Natural killer cell (primary cell): ENCODE data around the gene RAP1GAP. TPM values are rescaled to one million over a fixed set of nuclear protein-coding genes. Genes with fewer than 3 reads are reported as not detected.

ENCODE experiments used
- ATAC-seq, 3 donors: fragments of 150-1000 bp in 2 of 3; fragments of 200-7000 bp in 1 of 3; cut with Tn5 transposase; 1 replicate in 1 of 3; 2 replicates in 2 of 3; pipeline ENCODE4 v1.10.0; 2021; ENCODE audit warnings: mild to moderate bottlenecking in 2 of 3, moderate library complexity in 2 of 3
- DNase-seq, 2 donors: peaks; one replicate each; pipeline versions ENCODE4 v3.0.0 to v3.0.0-alpha.2; 2013 to 2021; ENCODE audit warnings: mixed read lengths in 1 of 2
- H3K27ac ChIP-seq: one replicate; pipeline ENCODE4 v1.5.1; 2013; ENCODE audit warnings: mild to moderate bottlenecking, low read length
- H3K27me3 ChIP-seq: one replicate; pipeline ENCODE4 v1.6.1; 2013; ENCODE audit warnings: low read length; ENCODE audit not compliant: control insufficient read depth, insufficient read depth
- H3K36me3 ChIP-seq: one replicate; pipeline ENCODE4 v1.6.1; 2013; ENCODE audit warnings: low read length; ENCODE audit not compliant: control insufficient read depth, insufficient read depth
- H3K4me1 ChIP-seq: one replicate; pipeline ENCODE4 v1.6.1; 2013; ENCODE audit warnings: low read length; ENCODE audit not compliant: control insufficient read depth, insufficient read depth
- H3K4me3 ChIP-seq: one replicate; pipeline ENCODE4 v1.5.1; 2013; ENCODE audit warnings: low read length
- H3K9me3 ChIP-seq: one replicate; pipeline ENCODE4 v1.6.1; 2013; ENCODE audit warnings: low read length; ENCODE audit not compliant: control insufficient read depth, insufficient read depth
- H3K27ac Mint-ChIP-seq, 2 donors: one replicate each; pipeline ENCODE4 v1.8.0; 2022; ENCODE audit warnings: mild to moderate bottlenecking in 2 of 2, mixed read lengths in 2 of 2, moderate library complexity in 1 of 2
- H3K27me3 Mint-ChIP-seq, 2 donors: one replicate each; pipeline ENCODE4 v1.8.0; 2022; ENCODE audit warnings: low read depth in 2 of 2, mixed read lengths in 2 of 2
- H3K36me3 Mint-ChIP-seq: one replicate; pipeline ENCODE4 v1.8.0; 2022; ENCODE audit warnings: mixed read lengths
- H3K4me1 Mint-ChIP-seq, 2 donors: one replicate each; pipeline ENCODE4 v1.8.0; 2022; ENCODE audit warnings: mixed read lengths in 2 of 2
- H3K4me3 Mint-ChIP-seq: one replicate; pipeline ENCODE4 v1.8.0; 2022; ENCODE audit warnings: mild to moderate bottlenecking, moderate library complexity, mixed read lengths
- H3K9me3 Mint-ChIP-seq, 2 donors: one replicate each; pipeline ENCODE4 v1.8.0; 2022; ENCODE audit warnings: mixed read lengths in 2 of 2
- CTCF ChIP-seq: fragments of 200-600 bp; IDR thresholded peaks from one replicate; pipeline ENCODE4 v1.8.0; 2022; ENCODE audit warnings: antibody characterized with exemption
- WGBS: methylation state at CpG from one replicate; pipeline ENCODE4 v1.1.7; 2013; ENCODE audit warnings: missing lambda C conversion rate; ENCODE audit not compliant: insufficient coverage; 5-methylcytosine and 5-hydroxymethylcytosine counted together
- intact Hi-C: fragments of 100-400 bp; cut with micrococcal nuclease; formaldehyde crosslinking; loops from one replicate; pipeline ENCODE4 v1.14.2; 2022
- total RNA-seq, 4 donors: library from RNA; stranded (reverse); fragments of 120-200 nt in 1 of 4; gene quantifications; one replicate each; pipeline versions ENCODE4 v1.2.3 to v1.2.4, GENCODE V29; 2013 to 2022

Gene RAP1GAP
- total RNA-seq, 3 donors from 2014 or later (not counting 1 experiment from before 2014, with no cell fraction given) = 0.47 to 1.1 TPM; not detected in 1

- Mint-ChIP-seq H3K27ac (no peak overlapping the region), H3K9me3 (no peaks in the 10 kb centered on the region), H3K4me3 (no peak overlapping the region), H3K27me3 (peaks cover 16 to 25% of the 10 kb centered on the region in 2 donors), H3K36me3 (no peaks in the 10 kb centered on the region), H3K4me1 (peaks cover 0 to 5% of the 10 kb centered on the region in 2 donors)
- Histone ChIP-seq H3K4me3 (no peak overlapping the region), H3K9me3 (no peaks in the 10 kb centered on the region), H3K4me1 (peaks cover 19% of the 10 kb centered on the region), H3K36me3 (no peaks in the 10 kb centered on the region), H3K27ac (no peak overlapping the region), H3K27me3 (peaks cover 23% of the 10 kb centered on the region)
- 86% methylated on average over 22 of the region's 22 CpGs for WGBS
- ATAC-seq (no peak), DNase-seq (no peak)
- intact Hi-C loops = no loop called here
- TF ChIP-seq CTCF = no peak
These were observed 2.4 kb downstream of the RAP1GAP start for GRCh38 chr1:21666576-21667320.

- 70% methylated on average over 8 of the region's 8 CpGs for WGBS
- H3K4me3 ChIP-seq = no peak overlapping the region
- Mint-ChIP-seq H3K27ac (no peak overlapping the region), H3K36me3 (no peaks in the 10 kb centered on the region), H3K9me3 (no peaks in the 10 kb centered on the region), H3K27me3 (peaks cover 24 to 29% of the 10 kb centered on the region in 2 donors), H3K4me3 (no peak overlapping the region), H3K4me1 (peaks cover 0 to 5% of the 10 kb centered on the region in 2 donors)
- H3K9me3 ChIP-seq = no peaks in the 10 kb centered on the region
- H3K36me3 ChIP-seq = no peaks in the 10 kb centered on the region
- no peak for TF ChIP-seq CTCF
- intact Hi-C loops = no loop called here
- peaks cover 19% of the 10 kb centered on the region for H3K4me1 ChIP-seq
- DNase-seq (no peak), ATAC-seq (no peak)
- peaks cover 23% of the 10 kb centered on the region for H3K27me3 ChIP-seq
- H3K27ac ChIP-seq = no peak overlapping the region
These were observed 3.2 kb downstream of the RAP1GAP start for GRCh38 chr1:21665711-21666575.

- H3K27me3 Mint-ChIP-seq = peaks cover 24 to 33% of the 10 kb centered on the region in 2 donors
- intact Hi-C loops = no loop called here
- 81% methylated on average over 10 of the region's 10 CpGs for WGBS
- H3K4me3 ChIP-seq = no peak overlapping the region
- H3K4me1 Mint-ChIP-seq = peaks cover 0 to 5% of the 10 kb centered on the region in 2 donors
- no peaks in the 10 kb centered on the region for H3K36me3 Mint-ChIP-seq
- ATAC-seq (no peak), DNase-seq (no peak)
- peaks cover 21% of the 10 kb centered on the region for H3K27me3 ChIP-seq
- H3K9me3 Mint-ChIP-seq = no peaks in the 10 kb centered on the region
- TF ChIP-seq CTCF = no peak
- H3K36me3 ChIP-seq = no peaks in the 10 kb centered on the region
- peaks cover 18% of the 10 kb centered on the region for H3K4me1 ChIP-seq
- H3K4me3 Mint-ChIP-seq = no peak overlapping the region
- no peaks in the 10 kb centered on the region for H3K9me3 ChIP-seq
- no peak overlapping the region for H3K27ac ChIP-seq
- H3K27ac Mint-ChIP-seq = no peak overlapping the region
These were observed 4.2 kb downstream of the RAP1GAP start for GRCh38 chr1:21664806-21665588.
